ENCODE measurements around the gene SPATA3. TPM values are rescaled to one million over a fixed set of nuclear protein-coding genes. Genes with fewer than 3 reads are reported as not detected.
A peak's percentile ranks its signal among the peaks of the same experiment; 100 is the strongest.

The SPATA3 gene
- total and polyA plus RNA-seq, 2 of the 13 experiments (the other 11 are each of a cell fraction or from before 2014, with no cell fraction given) = not detected

DNA sequence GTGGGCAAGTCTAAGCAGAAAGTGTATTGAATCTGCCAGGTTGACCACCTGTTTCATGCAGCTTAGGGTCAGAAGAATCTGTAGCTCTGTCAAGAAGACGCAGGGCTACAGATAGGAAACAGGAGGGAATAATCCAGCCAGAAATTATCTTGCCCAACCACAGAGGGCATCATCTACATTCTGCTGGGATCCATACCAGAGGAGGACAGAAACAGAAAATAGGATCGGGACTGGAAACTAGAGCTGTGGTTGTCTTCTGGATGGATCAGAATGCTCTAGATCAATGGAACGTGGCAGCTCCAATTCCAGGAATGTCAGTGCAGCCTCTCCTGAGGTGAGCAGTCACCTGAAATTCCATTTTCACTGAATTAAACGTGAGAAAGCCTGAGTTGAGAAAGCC lies 3.6 kb downstream of the SPATA3 start:
- ChIA-PET POLR2A (interaction anchor here (3.7 kb wide), 1 partner anchor 52 kb away, joined by 40 read pairs; no protein-coding TSS in a partner anchor), CTCF (ENCODE audit: low intra/inter-chr PET ratio, low total read pairs) (interaction anchor here (1.6 kb wide), 1 partner anchor 53 kb away, joined by 10 read pairs; no protein-coding TSS in a partner anchor)
- TF ChIP-seq ZMYM4 (CRISPR knock-in tag; IDR thresholded peaks at IDR 0.05) = peak; percentile 7; the same call in 1 of the 2 replicates
- TF ChIP-seq ATF1 (CRISPR knock-in tag; IDR thresholded peaks at IDR 0.05) = no peak
- TF ChIP-seq ZBTB26 (CRISPR knock-in tag; IDR thresholded peaks at IDR 0.05; ENCODE audit: borderline replicate concordance) = peak; percentile 89
- no peak for TF ChIP-seq AGO1 (IDR thresholded peaks at IDR 0.05; ENCODE audit: low read depth, low read length, poor library complexity, severe bottlenecking)
- 0 out of 2 replicates have a peak, but pooled peaks have one; percentile 12 for TF ChIP-seq SMC3 (IDR thresholded peaks at IDR 0.05; ENCODE audit: low read length)
- peak; percentile 57 for TF ChIP-seq STAG1 (CRISPR knock-in tag; IDR thresholded peaks at IDR 0.05)
- no peak for TF ChIP-seq KLF16 (CRISPR knock-in tag; IDR thresholded peaks at IDR 0.05)
- TF ChIP-seq RAD21 (CRISPR knock-in tag; IDR thresholded peaks at IDR 0.05) = 0 out of 2 replicates have a peak, but pooled peaks have one; percentile 16
- TF ChIP-seq NFATC3 (CRISPR knock-in tag; IDR thresholded peaks at IDR 0.05) = no peak
- TF ChIP-seq, protein P1, sequence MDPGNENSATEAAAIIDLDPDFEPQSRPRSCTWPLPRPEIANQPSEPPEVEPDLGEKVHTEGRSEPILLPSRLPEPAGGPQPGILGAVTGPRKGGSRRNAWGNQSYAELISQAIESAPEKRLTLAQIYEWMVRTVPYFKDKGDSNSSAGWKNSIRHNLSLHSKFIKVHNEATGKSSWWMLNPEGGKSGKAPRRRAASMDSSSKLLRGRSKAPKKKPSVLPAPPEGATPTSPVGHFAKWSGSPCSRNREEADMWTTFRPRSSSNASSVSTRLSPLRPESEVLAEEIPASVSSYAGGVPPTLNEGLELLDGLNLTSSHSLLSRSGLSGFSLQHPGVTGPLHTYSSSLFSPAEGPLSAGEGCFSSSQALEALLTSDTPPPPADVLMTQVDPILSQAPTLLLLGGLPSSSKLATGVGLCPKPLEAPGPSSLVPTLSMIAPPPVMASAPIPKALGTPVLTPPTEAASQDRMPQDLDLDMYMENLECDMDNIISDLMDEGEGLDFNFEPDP (CRISPR knock-in tag; conservative IDR thresholded peaks at IDR 0.05) = 0 out of 2 replicates have a peak, but pooled peaks have one; percentile 16
- 0 out of 2 replicates have a peak, but pooled peaks have one; percentile 21 for TF ChIP-seq ZSCAN29 (CRISPR knock-in tag; conservative IDR thresholded peaks at IDR 0.05)
- TF ChIP-seq, protein P2, sequence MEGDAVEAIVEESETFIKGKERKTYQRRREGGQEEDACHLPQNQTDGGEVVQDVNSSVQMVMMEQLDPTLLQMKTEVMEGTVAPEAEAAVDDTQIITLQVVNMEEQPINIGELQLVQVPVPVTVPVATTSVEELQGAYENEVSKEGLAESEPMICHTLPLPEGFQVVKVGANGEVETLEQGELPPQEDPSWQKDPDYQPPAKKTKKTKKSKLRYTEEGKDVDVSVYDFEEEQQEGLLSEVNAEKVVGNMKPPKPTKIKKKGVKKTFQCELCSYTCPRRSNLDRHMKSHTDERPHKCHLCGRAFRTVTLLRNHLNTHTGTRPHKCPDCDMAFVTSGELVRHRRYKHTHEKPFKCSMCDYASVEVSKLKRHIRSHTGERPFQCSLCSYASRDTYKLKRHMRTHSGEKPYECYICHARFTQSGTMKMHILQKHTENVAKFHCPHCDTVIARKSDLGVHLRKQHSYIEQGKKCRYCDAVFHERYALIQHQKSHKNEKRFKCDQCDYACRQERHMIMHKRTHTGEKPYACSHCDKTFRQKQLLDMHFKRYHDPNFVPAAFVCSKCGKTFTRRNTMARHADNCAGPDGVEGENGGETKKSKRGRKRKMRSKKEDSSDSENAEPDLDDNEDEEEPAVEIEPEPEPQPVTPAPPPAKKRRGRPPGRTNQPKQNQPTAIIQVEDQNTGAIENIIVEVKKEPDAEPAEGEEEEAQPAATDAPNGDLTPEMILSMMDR (CRISPR knock-in tag; IDR thresholded peaks at IDR 0.05) = peak; percentile 38; the same call in 1 of the 2 replicates
- TF ChIP-seq TEF (CRISPR knock-in tag; IDR thresholded peaks at IDR 0.05) = no peak
- H3K27me3 ChIP-seq (ENCODE audit: control insufficient read depth in 1 of 2, insufficient read depth in 2 of 2, low read length in 2 of 2) = peaks cover 0 to 35% of the 10 kb centered on the region in 2 experiments; a peak in 2 of 5 replicates
- H3K36me3 ChIP-seq (replicated peaks in 1 of 2; ENCODE audit: control insufficient read depth in 1 of 2, insufficient read depth in 2 of 2, low read length in 2 of 2) = no peaks in the 10 kb centered on the region
- intact Hi-C loops (cut with micrococcal nuclease; ENCODE audit: unreplicated experiment) = no loop called here
- in situ Hi-C loops (cut with HindIII; ENCODE audit: extremely low pct_ligation_motif_present, low pct_unique_long_range_greater_than_20kb) = loop anchor here (5.0 kb wide), 1 partner anchor 53 kb away; no protein-coding TSS in a partner anchor
- 15% methylated on average over 4 of the region's 4 CpGs for WGBS (ENCODE audit: low lambda C conversion rate)
- no TSS peak for BruUV-seq (replicated peaks)
- no peak overlapping the region for H3K4me3 ChIP-seq (replicated peaks in 1 of 3; ENCODE audit: insufficient read depth in 1 of 3, low read depth in 2 of 3, low read length in 3 of 3)
- H4K20me1 ChIP-seq (ENCODE audit: insufficient read depth, low read length) = no peaks in the 10 kb centered on the region
- FAIRE-seq = no peak
- no peaks in the 10 kb centered on the region for H3K9me3 ChIP-seq (ENCODE audit: low read length)
- no peak for DNase-seq (ENCODE audit: low spot score)
- no peak overlapping the region for H3K27ac ChIP-seq (ENCODE audit: extremely low read length, insufficient read depth, low read length)
- H3K4me1 ChIP-seq (ENCODE audit: insufficient read depth, low read length) = peaks cover 24% of the 10 kb centered on the region
- H3K4me2 ChIP-seq (ENCODE audit: low read depth, low read length) = peak overlapping the region; percentile 4; the same call in 1 of the 2 replicates
- no peak overlapping the region for H3K9ac ChIP-seq (ENCODE audit: insufficient read depth, low read depth, low read length)
- peak; percentile 32 for ATAC-seq
- no peak overlapping the region for H2AFZ ChIP-seq (ENCODE audit: low read length)
- H3K79me2 ChIP-seq (ENCODE audit: insufficient read depth, low read length) = no peaks in the 10 kb centered on the region
